ENCODE data around the gene CDK6.
"Not testable (repeated sequence)": the region's sequence is repeated elsewhere in the genome, so short reads cannot be mapped to it uniquely, and the experiment has no call there.

Gene CDK6

GRCh38 chr7:92612501-92612900 lies 223.9 kb downstream of the CDK6 start:
- POLR2A ChIA-PET: no interaction called here
- no peak for TF ChIP-seq CTCF (IDR thresholded peaks at IDR 0.05; ENCODE audit: control extremely low read depth, extremely low read depth, low read depth, missing control alignments)
- no peak for DNase-seq (ENCODE audit: extremely low spot score)
- CTCF ChIA-PET: interaction anchor here (0.9 to 6.9 kb wide), 5 partner anchors 8 to 221 kb away, joined by 3 to 57 read pairs (median 6); partner anchors contain the start of gene FAM133B

GRCh38 chr7:92611735-92612134 lies 224.6 kb downstream of the CDK6 start:
- ChIA-PET POLR2A (no interaction called here), CTCF (interaction anchor here (0.8 to 6.9 kb wide), 7 partner anchors 9 to 263 kb away, joined by 3 to 57 read pairs (median 4); no protein-coding TSS in a partner anchor)
- DNase-seq (ENCODE audit: extremely low spot score): no peak
- no peak for TF ChIP-seq CTCF (IDR thresholded peaks at IDR 0.05; ENCODE audit: control extremely low read depth, extremely low read depth, low read depth, missing control alignments)

DNA sequence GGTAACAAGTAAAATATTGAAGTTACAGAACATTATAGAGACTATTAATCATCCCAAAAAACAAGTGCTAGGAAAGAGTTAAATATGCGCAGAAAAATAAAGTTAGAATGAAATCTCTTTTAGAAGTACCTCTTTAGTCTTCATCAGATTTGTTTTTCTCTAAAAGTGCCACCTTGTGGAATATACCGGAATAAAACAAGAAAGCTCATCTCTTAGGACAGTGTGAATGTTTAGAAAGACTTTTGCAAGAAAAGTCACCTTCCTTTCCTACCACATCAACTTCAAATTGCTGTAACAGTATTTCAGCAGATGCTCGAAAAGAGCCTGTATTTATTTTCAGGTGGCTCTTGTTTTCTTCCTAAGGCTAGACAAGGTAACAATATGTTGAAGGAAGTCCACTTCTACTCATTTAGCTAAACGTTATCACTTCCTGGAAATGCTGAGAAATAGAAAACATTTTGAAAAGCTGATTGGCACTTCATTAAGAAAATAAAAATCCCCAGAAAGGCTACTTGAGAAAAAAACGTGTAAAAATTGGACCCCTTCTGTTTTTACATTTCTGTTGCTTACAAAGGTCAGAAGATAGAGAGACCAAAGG lies 226.4 kb downstream of the CDK6 start:
- CTCF ChIA-PET: interaction anchor here (0.9 to 6.9 kb wide), 7 partner anchors 10 to 227 kb away, joined by 3 to 57 read pairs (median 4); partner anchors contain the start of genes CDK6 and FAM133B
- peak; percentile 42 for TF ChIP-seq CTCF (IDR thresholded peaks at IDR 0.05; ENCODE audit: control extremely low read depth, extremely low read depth, low read depth, missing control alignments)
- no peak for DNase-seq (ENCODE audit: extremely low spot score)
- POLR2A ChIA-PET: no interaction called here

DNA sequence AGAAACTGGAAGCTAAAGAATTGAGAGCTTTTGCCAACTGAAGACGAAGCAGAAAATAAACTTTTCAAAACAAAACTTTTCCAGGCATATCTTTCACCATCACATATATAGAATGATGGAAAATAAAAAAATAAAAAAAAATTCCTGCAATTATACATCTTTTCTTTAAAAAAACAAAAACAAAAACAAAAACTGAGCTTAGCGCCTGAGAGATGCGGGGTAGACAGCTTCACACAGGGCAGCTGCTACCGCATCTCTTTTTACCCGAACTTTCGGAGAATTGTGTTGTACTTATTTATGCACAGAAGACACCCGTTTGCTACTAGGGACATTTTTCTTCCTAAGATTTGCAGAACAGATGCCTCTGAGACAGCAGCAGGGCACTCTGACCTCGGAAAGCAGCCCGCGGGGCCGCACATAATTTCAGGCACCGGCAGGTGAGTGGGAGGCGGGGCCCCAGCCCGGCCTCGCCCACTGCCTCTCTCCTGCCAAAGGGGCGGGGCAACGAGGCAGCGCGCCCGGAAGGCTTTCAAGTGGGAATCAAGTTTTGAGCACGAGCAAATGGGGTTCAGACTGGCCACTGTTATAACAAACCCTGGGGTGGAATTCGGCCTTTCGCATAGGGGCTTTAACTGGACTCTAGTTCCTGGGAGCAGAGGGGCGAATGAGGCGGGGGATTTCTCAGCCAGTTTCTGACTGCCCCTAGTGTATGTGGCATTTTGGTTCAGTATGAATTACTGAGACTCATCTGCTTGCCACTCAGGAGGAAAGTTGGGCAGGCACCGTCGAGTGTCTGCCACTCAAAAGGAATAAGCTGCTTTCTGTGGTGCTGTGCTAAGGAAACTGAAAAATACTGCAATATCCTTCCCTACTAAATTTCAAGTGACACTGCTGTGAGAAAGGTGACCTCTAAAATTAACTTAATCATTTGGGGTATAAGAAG lies 227.7 kb downstream of the CDK6 start:
- ChIA-PET POLR2A (no interaction called here), CTCF (interaction anchor here (1.5 to 6.9 kb wide), 3 partner anchors 12 to 224 kb away, joined by 5 to 57 read pairs (median 19); partner anchors contain the start of gene FAM133B)
- no peak for TF ChIP-seq CTCF (IDR thresholded peaks at IDR 0.05; ENCODE audit: control extremely low read depth, extremely low read depth, low read depth, missing control alignments)
- no peak for DNase-seq (ENCODE audit: extremely low spot score)

- POLR2A ChIA-PET: no interaction called here
- TF ChIP-seq CTCF (IDR thresholded peaks at IDR 0.05; ENCODE audit: control extremely low read depth, extremely low read depth, low read depth, missing control alignments): no peak
- CTCF ChIA-PET: interaction anchor here (6.9 kb wide), 1 partner anchor 13 kb away, joined by 57 read pairs; no protein-coding TSS in a partner anchor
- no peak for DNase-seq (ENCODE audit: extremely low spot score)
Measured at GRCh38 chr7:92606985-92607384, 229.4 kb downstream of the CDK6 start.

GRCh38 chr7:92604517-92604916 lies 231.9 kb downstream of the CDK6 start:
- CTCF ChIA-PET: interaction anchor here (1.0 to 4.2 kb wide), 4 partner anchors 11 to 86 kb away, joined by 3 to 18 read pairs (median 8); partner anchors contain the start of gene FAM133B
- DNase-seq (ENCODE audit: extremely low spot score); POLR2A ChIA-PET: not testable (repeated sequence)

Data from GM10248 (cell line).